ENCODE data around the gene DCP1B.

DCP1B gene

GRCh38 chr12:1920971-1921370 is 83.3 kb downstream of the DCP1B start:
- DNase-seq (ENCODE audit: low read depth in 1 of 2, low spot score in 1 of 2), result no peak

GRCh38 chr12:1920436-1920835 is 83.8 kb downstream of the DCP1B start:
- DNase-seq (ENCODE audit: low read depth in 1 of 2, low spot score in 1 of 2), result no peak

GRCh38 chr12:1919763-1920162 is 84.5 kb downstream of the DCP1B start:
- DNase-seq (ENCODE audit: low read depth in 1 of 2, low spot score in 1 of 2), result no peak

- no peak for DNase-seq (ENCODE audit: low read depth in 1 of 2, low spot score in 1 of 2)
Measured at GRCh38 chr12:1919284-1919683, 85.0 kb downstream of the DCP1B start.

GRCh38 chr12:1918884-1919236 is 85.4 kb downstream of the DCP1B start:
- no peak for DNase-seq (ENCODE audit: low read depth in 1 of 2, low spot score in 1 of 2)

GRCh38 chr12:1918081-1918883 is 86.0 kb downstream of the DCP1B start, which contains the start of gene CACNA2D4:
Gene CACNA2D4 (minus strand): TSS chr12:1918652. CDS start chr12:1918473, 179 bp downstream.
- DNase-seq (ENCODE audit: low read depth in 1 of 2, low spot score in 1 of 2), result no peak

GRCh38 chr12:1917172-1918070 is 86.8 kb downstream of the DCP1B start:
- no peak for DNase-seq (ENCODE audit: low read depth in 1 of 2, low spot score in 1 of 2)

- no peak for DNase-seq (ENCODE audit: low read depth in 1 of 2, low spot score in 1 of 2)
Measured at GRCh38 chr12:1916371-1917171, 87.7 kb downstream of the DCP1B start.

GRCh38 chr12:1915082-1915968 is 88.9 kb downstream of the DCP1B start:
- no peak for DNase-seq (ENCODE audit: low read depth in 1 of 2, low spot score in 1 of 2)

GRCh38 chr12:1914114-1914911 is 89.9 kb downstream of the DCP1B start:
- no peak for DNase-seq (ENCODE audit: low read depth in 1 of 2, low spot score in 1 of 2)

- no peak for DNase-seq (ENCODE audit: low read depth in 1 of 2, low spot score in 1 of 2)
Measured at GRCh38 chr12:1913377-1914113, 90.7 kb downstream of the DCP1B start.

- no peak for DNase-seq (ENCODE audit: low read depth in 1 of 2, low spot score in 1 of 2)
Measured at GRCh38 chr12:1912580-1913376, 91.5 kb downstream of the DCP1B start.

GRCh38 chr12:1911598-1912575 is 92.4 kb downstream of the DCP1B start:
- DNase-seq (ENCODE audit: low read depth in 1 of 2, low spot score in 1 of 2), result no peak

GRCh38 chr12:1910468-1910867 is 93.8 kb downstream of the DCP1B start:
- DNase-seq (ENCODE audit: low read depth in 1 of 2, low spot score in 1 of 2), result no peak

GRCh38 chr12:1908758-1909157 is 95.5 kb downstream of the DCP1B start:
- DNase-seq (ENCODE audit: low read depth in 1 of 2, low spot score in 1 of 2), result no peak

GRCh38 chr12:1907652-1908611 is 96.3 kb downstream of the DCP1B start:
- DNase-seq (ENCODE audit: low read depth in 1 of 2, low spot score in 1 of 2), result no peak
